ENCODE measurements around the gene SLAIN2. TPM values are rescaled to one million over a fixed set of nuclear protein-coding genes. Genes with fewer than 3 reads are reported as not detected.

Gene SLAIN2
- total RNA-seq, 1 experiment from 2014 or later = 12.5 TPM

DNA sequence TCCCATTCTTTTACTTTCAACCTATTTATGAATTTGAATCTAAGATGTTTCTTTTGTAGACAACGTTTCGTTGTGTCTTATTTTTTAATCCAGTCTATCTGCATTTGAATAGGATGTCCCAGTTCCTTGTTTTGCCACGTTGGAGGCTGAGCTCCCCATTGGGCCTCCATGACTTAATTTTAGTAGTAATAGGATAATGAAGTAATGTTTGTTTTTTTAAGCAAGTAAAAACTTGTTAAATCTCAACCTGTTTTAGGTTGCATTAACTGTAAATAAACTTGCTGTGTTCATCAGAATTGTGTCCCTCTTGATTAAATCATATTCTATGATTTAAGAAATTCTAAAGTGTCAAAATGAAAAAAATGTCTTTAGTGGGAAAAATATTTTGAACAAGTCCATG lies 25.3 kb downstream of the SLAIN2 start:
- ChIA-PET CTCF (no interaction called here), POLR2A (ENCODE audit: unreplicated experiment) (no interaction called here)
- Histone ChIP-seq H2AFZ (ENCODE audit: low read length) (no peak overlapping the region), H3K36me3 (ENCODE audit: low read depth, low read length) (no peaks in the 10 kb centered on the region), H4K20me1 (ENCODE audit: low read length) (no peaks in the 10 kb centered on the region), H3K4me1 (ENCODE audit: insufficient read depth, low read length) (peaks cover 5% of the 10 kb centered on the region), H3K9me2 (replicated peaks; ENCODE audit: low read length) (no peaks in the 10 kb centered on the region), H3K4me2 (ENCODE audit: low read length) (no peak overlapping the region), H3K27me3 (ENCODE audit: low read length) (no peaks in the 10 kb centered on the region), H3K79me2 (ENCODE audit: low read length) (peaks cover 54% of the 10 kb centered on the region), H3K27ac (ENCODE audit: low read length) (no peak overlapping the region), H3K4me3 (ENCODE audit: low read length) (no peak overlapping the region), H3K9ac (ENCODE audit: low read length) (no peak overlapping the region), H3F3A (ENCODE audit: low read length, unreplicated experiment) (no peaks in the 10 kb centered on the region), H3K9me3 (ENCODE audit: low read length) (no peaks in the 10 kb centered on the region)
- intact Hi-C loops (cut with micrococcal nuclease) = no loop called here
- ATAC-seq = no peak
- TF ChIP-seq EZH2phosphoT487 (IDR thresholded peaks at IDR 0.05; ENCODE audit: borderline replicate concordance, low read length) (no peak), EZH2 (IDR thresholded peaks at IDR 0.05; ENCODE audit: low read length, unreplicated experiment) (no peak)
- DNase-seq = no peak
- BruUV-seq (replicated peaks) = no TSS peak

DNA sequence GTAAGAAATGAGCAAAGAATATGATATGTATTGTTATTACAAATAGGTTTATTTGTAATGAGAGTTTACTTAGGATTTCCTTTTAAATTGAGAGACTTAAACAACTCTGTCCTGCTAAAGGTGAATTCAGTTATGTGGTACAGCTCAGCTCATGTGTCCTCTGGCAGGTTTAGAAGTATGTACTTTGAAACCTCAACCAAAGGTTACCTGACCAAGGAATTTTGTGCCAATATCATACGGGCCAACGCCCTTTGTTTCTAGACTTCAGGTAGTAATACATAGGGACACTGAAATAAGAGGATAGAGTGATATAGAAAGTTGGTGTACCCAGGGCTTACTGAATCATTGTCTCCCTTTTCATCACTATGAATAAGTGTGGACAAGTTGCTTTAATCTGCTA lies 25.7 kb downstream of the SLAIN2 start:
- no peak overlapping the region for H3K9ac ChIP-seq (ENCODE audit: low read length)
- peaks cover 5% of the 10 kb centered on the region for H3K4me1 ChIP-seq (ENCODE audit: insufficient read depth, low read length)
- CTCF ChIA-PET = no interaction called here
- intact Hi-C loops (cut with micrococcal nuclease) = no loop called here
- no peak overlapping the region for H3K27ac ChIP-seq (ENCODE audit: low read length)
- no peak overlapping the region for H2AFZ ChIP-seq (ENCODE audit: low read length)
- no peaks in the 10 kb centered on the region for H3K9me2 ChIP-seq (replicated peaks; ENCODE audit: low read length)
- no peak overlapping the region for H3K4me2 ChIP-seq (ENCODE audit: low read length)
- H3K36me3 ChIP-seq (ENCODE audit: low read depth, low read length) = no peaks in the 10 kb centered on the region
- no peaks in the 10 kb centered on the region for H3K9me3 ChIP-seq (ENCODE audit: low read length)
- POLR2A ChIA-PET (ENCODE audit: unreplicated experiment) = no interaction called here
- H3K79me2 ChIP-seq (ENCODE audit: low read length) = peaks cover 50% of the 10 kb centered on the region
- H3K4me3 ChIP-seq (ENCODE audit: low read length) = no peak overlapping the region
- BruUV-seq (replicated peaks) = no TSS peak
- TF ChIP-seq EZH2 (IDR thresholded peaks at IDR 0.05; ENCODE audit: low read length, unreplicated experiment) (no peak), EZH2phosphoT487 (IDR thresholded peaks at IDR 0.05; ENCODE audit: borderline replicate concordance, low read length) (no peak)
- TF ChIP-seq, protein P1, sequence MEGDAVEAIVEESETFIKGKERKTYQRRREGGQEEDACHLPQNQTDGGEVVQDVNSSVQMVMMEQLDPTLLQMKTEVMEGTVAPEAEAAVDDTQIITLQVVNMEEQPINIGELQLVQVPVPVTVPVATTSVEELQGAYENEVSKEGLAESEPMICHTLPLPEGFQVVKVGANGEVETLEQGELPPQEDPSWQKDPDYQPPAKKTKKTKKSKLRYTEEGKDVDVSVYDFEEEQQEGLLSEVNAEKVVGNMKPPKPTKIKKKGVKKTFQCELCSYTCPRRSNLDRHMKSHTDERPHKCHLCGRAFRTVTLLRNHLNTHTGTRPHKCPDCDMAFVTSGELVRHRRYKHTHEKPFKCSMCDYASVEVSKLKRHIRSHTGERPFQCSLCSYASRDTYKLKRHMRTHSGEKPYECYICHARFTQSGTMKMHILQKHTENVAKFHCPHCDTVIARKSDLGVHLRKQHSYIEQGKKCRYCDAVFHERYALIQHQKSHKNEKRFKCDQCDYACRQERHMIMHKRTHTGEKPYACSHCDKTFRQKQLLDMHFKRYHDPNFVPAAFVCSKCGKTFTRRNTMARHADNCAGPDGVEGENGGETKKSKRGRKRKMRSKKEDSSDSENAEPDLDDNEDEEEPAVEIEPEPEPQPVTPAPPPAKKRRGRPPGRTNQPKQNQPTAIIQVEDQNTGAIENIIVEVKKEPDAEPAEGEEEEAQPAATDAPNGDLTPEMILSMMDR (conservative IDR thresholded peaks at IDR 0.05; ENCODE audit: low read depth, low read length) = no peak
- H4K20me1 ChIP-seq (ENCODE audit: low read length) = no peaks in the 10 kb centered on the region
- DNase-seq (no peak), ATAC-seq (no peak)
- no peaks in the 10 kb centered on the region for H3K27me3 ChIP-seq (ENCODE audit: low read length)
- no peaks in the 10 kb centered on the region for H3F3A ChIP-seq (ENCODE audit: low read length, unreplicated experiment)

DNA sequence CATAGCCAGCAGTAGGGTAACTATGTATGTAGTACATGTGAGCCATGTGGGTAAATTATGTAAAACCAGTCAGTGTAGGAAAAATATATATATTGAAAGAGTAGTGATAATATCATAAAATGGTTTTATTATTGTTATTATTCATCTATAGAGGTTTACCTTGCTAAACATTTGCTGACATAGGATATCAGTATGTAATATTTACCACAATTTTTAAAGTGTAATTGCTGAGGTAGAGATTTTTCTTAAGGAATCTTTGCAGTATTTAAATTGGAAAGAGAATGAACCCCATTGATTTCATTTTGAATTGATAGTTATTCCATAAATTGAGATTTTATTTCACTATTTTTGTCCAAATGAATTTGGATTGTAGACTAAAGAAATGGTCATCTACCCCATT lies 27.1 kb downstream of the SLAIN2 start:
- TF ChIP-seq, protein P1 (conservative IDR thresholded peaks at IDR 0.05; ENCODE audit: low read depth, low read length) = no peak
- no peak for TF ChIP-seq EZH2phosphoT487 (IDR thresholded peaks at IDR 0.05; ENCODE audit: borderline replicate concordance, low read length)
- no peak overlapping the region for H3K9ac ChIP-seq (ENCODE audit: low read length)
- H2AFZ ChIP-seq (ENCODE audit: low read length) = no peak overlapping the region
- peaks cover 5% of the 10 kb centered on the region for H3K4me1 ChIP-seq (ENCODE audit: insufficient read depth, low read length)
- no peak for ATAC-seq
- no peaks in the 10 kb centered on the region for H3K36me3 ChIP-seq (ENCODE audit: low read depth, low read length)
- POLR2A ChIA-PET (ENCODE audit: unreplicated experiment) = no interaction called here
- peaks cover 54% of the 10 kb centered on the region for H3K79me2 ChIP-seq (ENCODE audit: low read length)
- BruUV-seq (replicated peaks) = no TSS peak
- H3K27me3 ChIP-seq (ENCODE audit: low read length) = no peaks in the 10 kb centered on the region
- no peaks in the 10 kb centered on the region for H4K20me1 ChIP-seq (ENCODE audit: low read length)
- H3K9me2 ChIP-seq (replicated peaks; ENCODE audit: low read length) = no peaks in the 10 kb centered on the region
- no peaks in the 10 kb centered on the region for H3K9me3 ChIP-seq (ENCODE audit: low read length)
- no peak for DNase-seq
- no peak overlapping the region for H3K4me2 ChIP-seq (ENCODE audit: low read length)
- H3F3A ChIP-seq (ENCODE audit: low read length, unreplicated experiment) = no peaks in the 10 kb centered on the region
- CTCF ChIA-PET = no interaction called here
- intact Hi-C loops (cut with micrococcal nuclease) = no loop called here
- no peak overlapping the region for H3K4me3 ChIP-seq (ENCODE audit: low read length)
- no peak overlapping the region for H3K27ac ChIP-seq (ENCODE audit: low read length)
